Hippocampal formation (tissue), 2 donors: Measurements from ENCODE around the gene CCL22.
"Not testable (repeated sequence)": the region's sequence is repeated elsewhere in the genome, so short reads cannot be mapped to it uniquely, and the experiment has no call there.

ENCODE experiments used
- DNase-seq, 2 donors: peaks; one replicate each; lab custom pipeline; 2025; lab: John Stamatoyannopoulos, UW

CCL22 gene

DNA sequence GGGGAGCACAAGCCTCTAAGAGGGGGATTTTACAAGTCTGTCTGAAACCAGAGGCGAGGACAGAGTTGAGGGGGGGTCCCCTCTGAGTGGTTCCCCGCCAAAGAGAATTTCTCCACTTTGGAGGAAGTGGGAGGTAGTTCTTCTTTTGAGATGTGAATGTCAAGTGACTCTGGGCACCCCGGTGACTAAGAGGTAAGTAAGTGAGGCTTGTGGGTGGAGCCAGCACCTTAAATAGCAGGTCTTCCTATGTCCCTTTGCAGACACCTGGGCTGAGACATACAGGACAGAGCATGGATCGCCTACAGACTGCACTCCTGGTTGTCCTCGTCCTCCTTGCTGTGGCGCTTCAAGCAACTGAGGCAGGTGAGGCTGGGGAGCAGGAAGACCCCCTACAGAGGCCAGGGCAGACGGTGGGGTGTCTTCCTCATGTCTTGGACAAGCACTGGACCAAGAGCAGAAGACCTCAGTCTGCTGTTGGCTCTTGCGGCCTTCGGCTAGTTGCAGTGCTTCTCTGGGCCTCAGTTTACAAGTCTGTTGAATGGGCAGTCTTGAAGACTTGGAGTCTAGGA, at the start of gene CCL22:
TSS of gene CCL22 (plus strand) at position 257 of the 569 bp plus-strand sequence. CDS start at position 291, 34 bp downstream.
- no peak for DNase-seq

- DNase-seq = no peak
Observed at GRCh38 chr16:57310801-57311200, 47.8 kb upstream of the CCL22 start.

DNA sequence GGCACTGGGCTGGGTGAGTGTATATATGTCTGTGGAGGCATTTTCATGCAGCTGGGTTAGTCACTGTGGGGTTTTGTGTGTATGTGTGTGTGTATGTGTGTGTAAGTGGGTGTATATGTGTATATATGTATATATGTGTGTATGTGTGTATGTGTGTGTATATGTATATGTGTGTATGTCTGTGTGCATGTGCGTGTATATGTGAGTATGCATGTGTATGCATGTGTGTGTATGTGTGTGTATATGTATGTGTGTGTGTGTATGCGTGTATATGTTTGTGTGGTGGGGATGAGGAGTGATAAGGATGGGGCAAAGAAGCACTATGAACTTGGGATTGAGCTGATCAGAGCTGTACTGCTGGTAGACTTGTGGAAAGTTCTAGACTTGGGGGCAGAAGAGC, 45.1 kb upstream of the CCL22 start:
- no peak for DNase-seq

DNA sequence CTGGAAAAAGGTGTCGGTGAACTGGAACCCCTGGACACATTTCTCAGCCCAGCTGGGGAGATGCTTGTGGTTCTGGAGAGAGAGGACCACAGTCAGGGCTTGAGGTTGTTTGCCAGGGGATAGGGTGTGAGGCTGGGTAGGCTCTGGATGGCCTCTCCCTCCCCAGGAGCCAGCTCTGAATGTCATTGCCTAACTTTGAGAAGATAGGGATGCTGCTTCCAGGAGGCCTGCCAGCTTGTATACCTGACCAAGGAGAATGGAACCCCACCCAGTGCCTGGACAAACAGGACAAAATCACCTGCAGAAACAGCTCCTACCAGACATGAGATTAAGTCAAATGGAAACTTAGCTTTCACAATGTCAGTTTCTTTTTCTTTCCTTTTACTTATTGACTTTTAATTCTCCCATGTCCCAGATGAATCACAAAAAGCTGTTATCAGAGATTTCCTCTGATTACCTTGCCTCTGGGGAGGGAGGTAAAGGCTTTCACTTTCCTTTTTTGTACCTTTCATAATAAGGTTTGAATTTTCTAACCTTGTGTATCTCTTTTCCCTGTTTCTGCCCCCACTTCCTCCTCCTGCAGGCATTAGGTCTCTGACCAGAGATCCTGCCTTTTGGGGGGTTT, 44.3 kb upstream of the CCL22 start:
- DNase-seq = no peak

- no peak for DNase-seq
Observed at GRCh38 chr16:57315416-57315815, 43.2 kb upstream of the CCL22 start.

GRCh38 chr16:57316390-57317017, 42.1 kb upstream of the CCL22 start:
- no peak for DNase-seq

DNA sequence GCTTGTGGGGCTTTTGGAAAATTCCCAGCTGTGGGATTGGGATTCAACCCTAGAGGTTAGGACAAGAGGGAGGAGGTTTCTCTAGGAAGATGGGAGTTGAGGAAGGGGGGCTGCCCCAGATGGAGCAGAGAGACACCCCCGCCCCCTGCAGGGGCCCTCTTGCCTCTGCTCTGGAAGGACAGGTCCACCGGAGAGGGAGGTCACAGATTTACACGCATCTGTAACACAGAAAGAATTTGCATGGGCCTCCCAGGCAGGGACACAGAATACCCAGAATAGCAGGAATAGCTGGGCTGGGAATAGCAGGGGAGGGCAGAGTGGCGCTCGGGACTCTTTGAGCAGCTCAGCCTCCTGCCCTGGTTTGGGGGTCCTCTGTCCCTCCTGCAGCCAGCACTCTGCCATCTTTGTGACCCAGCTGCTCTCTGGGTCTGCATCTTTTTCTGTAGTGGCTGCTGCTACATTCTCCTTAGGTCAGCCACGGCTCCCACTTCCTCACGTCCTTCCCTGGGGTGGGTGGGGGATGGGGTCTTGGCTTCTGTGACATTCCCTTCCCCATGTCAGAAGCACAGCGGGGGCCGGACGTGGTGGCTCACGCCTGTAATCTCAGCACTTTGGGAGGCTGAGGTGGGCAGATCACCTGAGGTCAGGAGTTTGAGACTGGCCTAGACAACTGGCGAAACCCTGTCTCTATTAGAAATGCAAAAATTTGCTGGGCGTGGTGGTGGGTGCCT, 40.2 kb upstream of the CCL22 start:
- no peak for DNase-seq

DNA sequence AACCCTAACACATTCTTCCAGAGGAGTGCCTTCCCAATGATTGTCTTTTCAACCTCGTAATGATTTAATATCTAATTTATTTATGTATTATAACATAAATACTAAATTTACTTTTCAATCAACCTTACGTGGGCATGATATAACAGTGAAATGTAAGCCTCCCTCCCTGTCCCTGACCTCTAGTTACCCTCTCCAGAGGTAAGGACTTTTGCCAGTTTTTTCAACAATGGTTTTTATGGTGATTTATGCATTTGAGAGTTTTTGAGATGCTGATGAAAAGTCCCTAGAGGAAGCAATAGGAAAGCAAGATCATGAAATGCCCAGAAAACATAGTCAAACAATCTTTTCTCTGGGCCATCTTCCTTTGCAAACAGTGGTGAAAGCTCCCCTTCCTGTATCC, 38.9 kb upstream of the CCL22 start:
- no peak for DNase-seq

GRCh38 chr16:57324749-57325148, 33.8 kb upstream of the CCL22 start:
- DNase-seq = no peak

- DNase-seq = no peak
Observed at GRCh38 chr16:57325458-57325857, 33.1 kb upstream of the CCL22 start.

- no peak for DNase-seq
Observed at GRCh38 chr16:57329718-57330327, 28.8 kb upstream of the CCL22 start.

DNA sequence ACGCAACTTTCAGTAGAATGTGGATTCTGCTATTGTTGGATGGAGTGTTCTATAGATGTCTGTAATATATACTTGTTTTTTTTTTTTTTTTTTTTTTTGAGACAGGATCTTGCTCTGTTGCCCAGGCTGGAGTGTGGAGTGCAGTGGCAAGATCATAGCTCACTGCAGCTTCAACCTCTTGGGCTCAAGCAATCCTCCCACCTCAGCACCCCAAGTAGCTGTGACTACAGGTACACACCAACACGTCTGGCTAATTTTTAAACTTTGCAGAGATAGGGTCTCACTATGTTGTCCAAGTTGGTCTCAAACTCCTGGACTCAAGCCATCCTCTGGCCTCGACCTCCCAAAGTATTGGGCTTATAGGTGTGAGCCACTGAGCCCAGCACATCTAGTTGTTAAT, 27.2 kb upstream of the CCL22 start:
- no peak for DNase-seq

- no peak for DNase-seq
Observed at GRCh38 chr16:57333402-57333801, 25.2 kb upstream of the CCL22 start.

DNA sequence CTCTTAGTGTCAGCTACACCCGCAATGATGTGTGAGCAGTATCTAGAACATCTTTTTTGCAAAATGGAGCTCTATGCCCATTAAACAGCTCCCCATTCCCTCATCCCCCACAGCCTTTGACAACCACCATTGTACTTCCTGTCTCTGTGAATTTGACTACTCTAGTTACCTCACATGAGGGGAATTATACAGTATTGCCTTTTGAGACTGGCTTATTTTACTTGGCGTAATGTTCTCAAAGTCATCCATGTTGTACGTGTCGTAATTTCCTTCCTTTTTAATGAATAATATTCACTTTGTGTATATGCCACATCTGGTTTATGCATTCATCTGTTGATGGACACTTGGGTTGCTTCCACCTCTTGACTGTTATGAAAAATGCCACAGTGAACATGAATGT, 23.2 kb upstream of the CCL22 start:
- DNase-seq = no peak

DNA sequence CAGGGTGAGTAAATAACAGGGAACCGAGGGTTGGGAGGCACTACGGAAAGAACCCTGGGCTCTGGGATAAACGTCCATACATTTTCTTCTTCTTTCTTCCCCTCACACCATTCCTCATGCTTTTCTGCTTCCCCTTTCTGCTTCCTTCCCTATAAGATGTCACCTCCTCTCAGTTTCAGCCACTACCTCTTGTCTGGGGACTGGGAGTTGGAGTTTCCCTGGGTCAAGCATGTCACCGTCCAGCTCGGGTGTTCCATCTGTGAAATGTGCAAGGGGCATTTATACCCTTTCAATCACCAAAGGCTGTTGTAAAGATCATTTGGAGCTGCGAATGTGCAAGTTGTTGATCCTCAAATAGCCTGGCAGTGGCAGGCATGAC, 17.5 kb upstream of the CCL22 start:
- DNase-seq = no peak

DNA sequence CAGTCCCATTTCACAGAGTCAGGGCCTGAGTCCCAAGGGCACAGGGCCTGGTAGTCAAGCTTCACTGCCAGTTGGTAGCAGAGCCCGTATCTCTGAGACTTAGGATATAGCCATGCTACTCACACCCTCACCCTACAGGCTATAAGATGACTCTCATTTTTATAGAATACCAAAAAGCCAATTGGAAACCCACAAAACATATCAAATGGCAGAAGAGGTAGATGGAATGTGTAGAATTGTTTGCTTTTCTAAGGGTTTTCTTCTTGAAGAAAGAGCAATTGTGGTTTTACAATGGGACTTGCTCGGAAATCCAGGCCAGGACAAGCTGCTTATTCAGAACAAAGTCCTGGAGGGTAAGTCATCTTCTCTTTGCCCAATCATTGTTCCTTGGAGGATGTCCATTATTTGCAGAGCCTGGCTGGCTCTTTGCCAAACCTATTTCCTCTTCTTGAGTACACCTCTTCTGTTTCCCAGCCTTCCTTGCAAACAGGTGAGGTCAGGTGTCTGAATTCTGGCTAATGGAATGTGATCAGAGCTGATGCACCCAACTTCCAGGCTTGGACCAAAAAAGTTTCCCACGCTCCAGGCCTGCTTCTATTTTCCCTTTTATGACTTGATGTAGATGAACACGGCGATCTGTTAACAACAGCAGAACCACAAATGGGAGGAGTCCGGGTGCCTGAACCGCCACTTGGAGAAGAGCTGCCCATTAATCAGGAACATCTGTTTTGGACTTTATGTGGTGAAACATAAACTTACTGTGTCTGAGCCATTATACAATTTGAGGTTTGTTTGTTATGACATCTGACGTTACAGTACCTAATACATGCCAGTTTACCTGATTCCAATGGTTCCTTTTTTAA, 16.9 kb upstream of the CCL22 start:
- DNase-seq = no peak

- DNase-seq = not testable (repeated sequence)
Observed at GRCh38 chr16:57342606-57343005, 16.0 kb upstream of the CCL22 start.

DNA sequence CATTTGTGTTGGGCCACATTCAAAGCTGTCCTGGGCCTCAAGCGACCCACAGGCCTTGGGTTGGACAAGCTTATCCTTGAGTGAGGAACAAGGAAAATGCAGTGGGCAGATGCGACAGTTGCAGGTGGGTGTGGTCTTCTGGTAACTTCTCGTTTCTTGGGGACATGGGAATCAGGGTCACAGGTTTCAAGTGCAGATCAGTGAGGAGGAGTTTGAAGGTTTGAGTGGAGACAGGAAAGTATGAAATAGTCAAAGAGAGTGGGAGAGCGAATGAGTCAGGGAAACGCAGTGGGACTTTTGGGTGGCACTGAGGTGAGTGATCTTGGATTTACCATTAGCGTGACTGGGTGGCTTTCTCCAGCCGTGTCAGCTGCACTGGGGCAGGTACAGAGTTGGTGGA, 15.4 kb upstream of the CCL22 start:
- no peak for DNase-seq

GRCh38 chr16:57344094-57344493, 14.5 kb upstream of the CCL22 start:
- not testable (repeated sequence) for DNase-seq

- DNase-seq = no peak
Observed at GRCh38 chr16:57345021-57345420, 13.6 kb upstream of the CCL22 start.

- no peak for DNase-seq
Observed at GRCh38 chr16:57345666-57346204, 12.8 kb upstream of the CCL22 start.
